Mesothelial cell of epicardium (in vitro differentiated cells): Measurements from ENCODE around the gene SMYD4. TPM values are rescaled to one million over a fixed set of nuclear protein-coding genes. Genes with fewer than 3 reads are reported as not detected.

ENCODE experiments used
- DNase-seq, 2 experiments: peaks; one replicate each; pipeline ENCODE4 v3.0.0; 2021; ENCODE audit warnings: low spot score in 2 of 2; ENCODE audit not compliant: unreplicated experiment in 2 of 2
- H3K27ac Mint-ChIP-seq: 2 replicates; pipeline ENCODE4 v1.8.0; 2021; ENCODE audit warnings: mixed read lengths
- H3K27me3 Mint-ChIP-seq: 2 replicates; pipeline ENCODE4 v1.8.0; 2021; ENCODE audit warnings: low read depth, mixed read lengths
- H3K36me3 Mint-ChIP-seq: 2 replicates; pipeline ENCODE4 v1.8.0; 2021; ENCODE audit warnings: mixed read lengths
- H3K4me1 Mint-ChIP-seq: 2 replicates; pipeline ENCODE4 v1.8.0; 2021; ENCODE audit warnings: mixed read lengths
- H3K4me3 Mint-ChIP-seq: 2 replicates; pipeline ENCODE4 v1.8.0; 2021; ENCODE audit warnings: mild to moderate bottlenecking, moderate library complexity, mixed read lengths
- H3K9me3 Mint-ChIP-seq: 2 replicates; pipeline ENCODE4 v1.8.0; 2021; ENCODE audit warnings: mixed read lengths
- CTCF ChIP-seq: fragments of 200-600 bp; sonication (generic); IDR thresholded peaks from one replicate; pipeline ENCODE4 v1.5.0; 2021; ENCODE audit warnings: antibody characterized with exemption; ENCODE audit not compliant: unreplicated experiment
- total RNA-seq: library from RNA; stranded (reverse); gene quantifications from 3 replicates; pipeline ENCODE4 v1.2.1, GENCODE V29; 2021

The SMYD4 gene
- total RNA-seq, 1 donor from 2014 or later, result 24.9 TPM

DNA sequence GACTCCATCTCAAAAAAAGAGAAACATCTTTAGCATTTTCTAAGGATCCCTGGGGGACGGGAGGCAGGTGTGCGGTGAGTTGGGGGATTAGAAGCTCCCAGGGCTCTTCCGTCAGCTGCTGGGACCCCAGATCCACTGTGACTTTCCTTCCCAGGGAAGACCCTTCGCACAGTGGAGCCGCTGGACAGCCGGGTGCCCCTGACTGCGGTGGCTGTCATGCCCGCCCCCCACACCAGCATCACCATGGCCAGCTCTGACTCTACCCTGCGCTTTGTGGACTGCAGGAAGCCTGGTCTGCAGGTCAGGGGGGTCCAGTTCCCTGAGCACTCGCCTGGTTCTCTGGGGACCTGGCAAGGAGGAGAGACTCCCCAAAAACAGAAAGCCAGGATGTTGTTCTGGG is 94.3 kb downstream of the SMYD4 start:
- Mint-ChIP-seq H3K27ac (no peak overlapping the region), H3K4me1 (peaks cover 9% of the 10 kb centered on the region), H3K27me3 (no peaks in the 10 kb centered on the region), H3K4me3 (no peak overlapping the region), H3K9me3 (no peaks in the 10 kb centered on the region), H3K36me3 (peaks cover 13% of the 10 kb centered on the region)
- TF ChIP-seq CTCF, result no peak
- DNase-seq, result no peak

DNA sequence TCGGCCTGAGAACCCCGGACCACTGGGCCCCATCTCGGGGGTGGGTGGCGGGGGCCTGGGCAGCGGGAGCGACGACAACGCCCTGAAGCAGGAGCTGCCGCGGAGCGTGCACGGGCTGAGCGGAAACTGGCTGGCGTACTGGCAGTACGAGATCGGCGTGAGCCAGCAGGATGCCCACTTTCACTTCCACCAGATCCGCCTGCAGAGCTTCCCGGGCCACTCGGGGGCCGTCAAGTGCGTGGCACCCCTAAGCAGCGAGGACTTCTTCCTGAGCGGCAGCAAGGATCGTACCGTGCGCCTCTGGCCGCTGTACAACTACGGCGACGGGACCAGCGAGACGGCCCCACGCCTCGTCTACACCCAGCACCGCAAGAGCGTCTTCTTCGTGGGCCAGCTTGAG is 95.9 kb downstream of the SMYD4 start:
- DNase-seq, result no peak
- no peaks in the 10 kb centered on the region for H3K27me3 Mint-ChIP-seq
- peaks cover 15% of the 10 kb centered on the region for H3K36me3 Mint-ChIP-seq
- no peaks in the 10 kb centered on the region for H3K9me3 Mint-ChIP-seq
- peaks cover 15% of the 10 kb centered on the region for H3K4me1 Mint-ChIP-seq
- no peak overlapping the region for H3K4me3 Mint-ChIP-seq
- TF ChIP-seq CTCF, result no peak
- no peak overlapping the region for H3K27ac Mint-ChIP-seq

DNA sequence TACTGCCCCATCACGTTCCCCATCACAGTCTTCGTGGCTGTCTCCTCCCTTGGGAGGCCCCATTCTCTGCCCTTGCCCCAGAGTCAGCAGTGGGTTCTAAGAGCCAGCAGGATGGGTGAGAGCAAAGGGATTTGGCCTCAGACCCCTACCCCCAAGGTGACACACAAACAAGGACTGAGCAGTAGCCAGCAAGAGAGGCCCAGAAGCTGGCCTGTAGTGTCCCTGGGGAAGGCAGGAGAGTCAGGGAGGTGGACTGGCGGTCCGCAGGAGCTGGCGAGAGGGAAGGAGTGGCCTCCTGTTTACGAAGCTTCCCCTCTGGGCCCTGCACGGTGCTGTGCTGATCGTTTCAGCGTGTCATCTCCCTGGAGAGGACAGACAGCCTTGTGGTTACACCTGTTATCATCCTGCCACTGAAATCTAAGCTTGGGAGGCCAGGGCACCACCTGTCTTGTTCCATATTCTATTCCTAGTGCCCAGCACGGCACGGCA is 96.8 kb downstream of the SMYD4 start:
- Mint-ChIP-seq H3K36me3 (peaks cover 14% of the 10 kb centered on the region), H3K27ac (no peak overlapping the region), H3K4me3 (no peak overlapping the region), H3K9me3 (no peaks in the 10 kb centered on the region), H3K4me1 (peaks cover 15% of the 10 kb centered on the region), H3K27me3 (no peaks in the 10 kb centered on the region)
- TF ChIP-seq CTCF, result no peak
- DNase-seq, result no peak

DNA sequence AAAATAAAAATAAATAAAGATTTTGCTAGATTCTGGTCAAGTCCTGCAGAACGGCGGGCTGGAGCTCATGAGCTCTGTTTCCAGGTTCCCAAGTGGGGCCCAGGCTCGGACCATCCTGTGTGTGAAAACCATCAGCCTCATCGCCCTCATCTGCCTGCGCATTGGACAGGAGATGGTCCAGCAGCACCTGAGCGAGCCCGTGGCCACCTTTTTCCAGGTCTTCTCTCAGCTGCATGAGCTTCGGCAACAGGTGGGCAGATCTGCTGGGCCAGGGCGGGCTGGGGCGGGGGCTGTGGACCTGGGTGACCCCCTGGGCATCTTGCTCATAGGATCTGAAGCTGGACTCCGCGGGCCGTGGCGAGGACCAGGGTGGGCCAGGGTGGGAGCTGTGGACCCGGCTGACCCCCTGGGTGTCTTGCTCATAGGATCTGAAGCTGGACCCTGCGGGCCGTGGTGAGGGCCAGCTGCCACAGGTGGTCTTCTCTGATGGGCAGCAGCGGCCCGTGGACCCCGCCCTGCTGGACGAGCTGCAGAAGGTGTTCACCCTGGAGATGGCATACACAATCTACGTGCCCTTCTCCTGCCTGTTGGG is 97.4 kb downstream of the SMYD4 start:
- Mint-ChIP-seq H3K9me3 (no peaks in the 10 kb centered on the region), H3K4me3 (no peak overlapping the region), H3K4me1 (peaks cover 15% of the 10 kb centered on the region)

DNA sequence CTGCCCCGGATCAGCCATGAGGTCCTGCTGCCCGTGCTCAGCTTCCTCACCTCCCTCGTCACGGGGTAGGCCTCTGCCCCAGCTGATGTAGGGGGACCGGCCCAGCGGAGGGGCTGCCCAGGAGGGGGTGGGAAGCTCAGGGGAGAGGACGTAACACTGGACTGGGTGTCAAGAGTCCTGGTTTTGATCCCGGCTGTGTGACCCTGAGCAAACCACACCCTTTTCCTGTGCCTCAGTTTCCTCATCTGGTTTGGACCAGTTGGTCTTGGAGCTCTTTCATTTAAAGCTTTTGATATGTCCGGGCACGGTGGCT is 98.6 kb downstream of the SMYD4 start:
- no peak for DNase-seq

More for the DNA sequence above, 97.4 kb downstream of the SMYD4 start:
- Mint-ChIP-seq H3K27me3 (no peaks in the 10 kb centered on the region), H3K36me3 (peaks cover 14% of the 10 kb centered on the region), H3K27ac (no peak overlapping the region)
- no peak for TF ChIP-seq CTCF
- DNase-seq, result no peak

More for the DNA sequence above, 98.6 kb downstream of the SMYD4 start:
- H3K4me3 Mint-ChIP-seq, result no peak overlapping the region
- no peak overlapping the region for H3K27ac Mint-ChIP-seq
- no peaks in the 10 kb centered on the region for H3K9me3 Mint-ChIP-seq
- H3K4me1 Mint-ChIP-seq, result peaks cover 8% of the 10 kb centered on the region
- no peak for TF ChIP-seq CTCF
- no peaks in the 10 kb centered on the region for H3K27me3 Mint-ChIP-seq
- peaks cover 12% of the 10 kb centered on the region for H3K36me3 Mint-ChIP-seq
